Kidney epithelial cell (primary cell): ENCODE results near the gene BICRA. TPM values are rescaled to one million over a fixed set of nuclear protein-coding genes. Genes with fewer than 3 reads are reported as not detected.

Source experiments
- DNase-seq: peaks from one replicate; pipeline ENCODE4 v3.0.0-alpha.2; 2010; ENCODE audit warnings: low read depth
- H3K27me3 ChIP-seq: 2 replicates; pipeline ENCODE4 v1.6.0; 2011; ENCODE audit warnings: low read length; ENCODE audit not compliant: control insufficient read depth, insufficient read depth
- H3K36me3 ChIP-seq: 2 replicates; pipeline ENCODE4 v1.5.1; 2011; ENCODE audit warnings: low read length; ENCODE audit not compliant: control insufficient read depth, insufficient read depth
- H3K4me3 ChIP-seq: 2 replicates; pipeline ENCODE4 v1.5.1; 2011; ENCODE audit warnings: low read depth, mild to moderate bottlenecking, control low read depth, low read length
- CTCF ChIP-seq: IDR thresholded peaks from 2 replicates; pipeline ENCODE4 v1.5.1; 2011; ENCODE audit warnings: mild to moderate bottlenecking, moderate library complexity, low read length, control low read depth, inconsistent platforms; ENCODE audit not compliant: insufficient read depth, poor library complexity, severe bottlenecking
- total RNA-seq: library from RNA; depleted of rRNA; stranded (reverse); fragments of >200 nt; gene quantifications from 2 replicates; pipeline ENCODE4 v1.2.3, GENCODE V29; 2015

Gene BICRA
- total RNA-seq, 1 donor from 2014 or later = 11.2 TPM

GRCh38 chr19:47729799-47730520 lies 121.0 kb downstream of the BICRA start:
- DNase-seq = no peak
- H3K27me3 ChIP-seq = no peaks in the 10 kb centered on the region
- peak overlapping the region; percentile 31 for H3K4me3 ChIP-seq
- TF ChIP-seq CTCF = no peak
- no peaks in the 10 kb centered on the region for H3K36me3 ChIP-seq

- Histone ChIP-seq H3K36me3 (no peaks in the 10 kb centered on the region), H3K4me3 (no peak overlapping the region), H3K27me3 (no peaks in the 10 kb centered on the region)
- TF ChIP-seq CTCF = no peak
- DNase-seq = no peak
These were observed 121.6 kb downstream of the BICRA start for GRCh38 chr19:47730521-47730889.

- Histone ChIP-seq H3K36me3 (no peaks in the 10 kb centered on the region), H3K27me3 (no peaks in the 10 kb centered on the region), H3K4me3 (no peak overlapping the region)
- no peak for TF ChIP-seq CTCF
- DNase-seq = no peak
These were observed 122.0 kb downstream of the BICRA start for GRCh38 chr19:47730910-47731309.

GRCh38 chr19:47735131-47735530 lies 126.2 kb downstream of the BICRA start:
- H3K27me3 ChIP-seq = no peaks in the 10 kb centered on the region
- TF ChIP-seq CTCF = no peak
- H3K36me3 ChIP-seq = no peaks in the 10 kb centered on the region
- no peak for DNase-seq
- no peak overlapping the region for H3K4me3 ChIP-seq

- Histone ChIP-seq H3K36me3 (peaks cover 2% of the 10 kb centered on the region), H3K27me3 (no peaks in the 10 kb centered on the region), H3K4me3 (no peak overlapping the region)
- TF ChIP-seq CTCF = no peak
- no peak for DNase-seq
These were observed 132.1 kb downstream of the BICRA start for GRCh38 chr19:47740866-47741519.
